GM19238 (cell line): ENCODE measurements around the gene PTPRN2.
"Not testable (repeated sequence)": the region's sequence is repeated elsewhere in the genome, so short reads cannot be mapped to it uniquely, and the experiment has no call there.

ENCODE experiments used
- DNase-seq: peaks from one replicate; pipeline ENCODE4 v3.0.0; 2011; ENCODE audit warnings: low spot score; ENCODE audit not compliant: insufficient read length

The PTPRN2 gene

GRCh38 chr7:158532093-158532627 lies 55.5 kb downstream of the PTPRN2 start:
- no peak for DNase-seq

DNA sequence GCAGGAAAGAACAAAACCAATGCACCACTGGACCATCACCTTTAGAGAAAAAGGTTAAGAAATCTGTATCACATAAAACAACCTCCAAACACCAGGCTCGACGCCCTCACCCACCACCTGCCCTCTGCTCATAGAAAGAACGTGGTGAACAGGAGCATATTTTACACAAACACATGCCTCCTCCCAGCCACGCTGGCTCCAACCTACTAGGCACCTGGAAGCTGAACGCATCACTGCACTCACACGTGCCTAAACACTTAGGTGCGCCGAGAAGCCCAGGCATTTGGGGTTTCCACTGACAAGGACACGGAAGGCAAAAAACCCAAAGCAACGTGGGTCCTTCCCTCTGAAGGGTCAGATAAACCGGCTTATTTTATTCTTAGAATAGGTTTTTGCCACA lies 56.0 kb downstream of the PTPRN2 start:
- DNase-seq: no peak

DNA sequence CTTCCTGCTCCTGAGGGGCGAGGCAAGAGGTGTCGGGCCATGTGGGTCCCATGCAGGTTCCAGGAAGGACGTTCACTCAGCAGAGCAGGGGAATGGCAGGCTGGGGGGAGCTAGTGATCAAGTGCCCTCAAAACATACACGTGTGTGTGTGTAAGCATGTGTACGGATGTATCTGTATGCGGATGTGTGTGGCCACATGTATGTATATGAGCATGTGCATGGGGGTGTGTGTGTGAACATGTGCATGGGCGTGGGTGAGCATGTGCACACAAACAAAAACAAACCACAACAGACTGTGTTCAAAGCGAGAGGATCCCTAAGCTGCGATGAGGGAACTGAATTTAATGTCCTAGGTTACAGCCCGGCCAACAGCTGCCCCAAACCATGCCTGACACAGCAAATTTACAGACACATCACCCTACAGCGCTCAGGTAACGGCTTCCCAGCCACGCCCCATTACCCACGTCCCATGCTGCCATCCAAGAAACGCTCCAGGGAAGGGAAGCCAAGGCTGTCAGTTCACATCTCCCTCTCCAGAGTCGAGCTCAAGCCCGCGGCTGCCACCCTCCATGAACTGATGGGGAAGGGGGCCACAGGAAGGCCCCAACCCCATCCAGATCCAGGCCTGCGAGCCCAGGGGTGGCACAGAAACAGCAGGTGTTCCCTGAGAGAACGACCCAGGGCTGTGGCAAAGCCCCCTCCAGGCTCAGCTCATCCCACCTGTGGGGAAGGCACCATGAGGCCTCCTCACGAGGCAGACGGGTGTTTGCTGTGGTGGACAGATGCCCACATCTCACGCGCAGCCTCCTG lies 56.6 kb downstream of the PTPRN2 start:
- no peak for DNase-seq

DNA sequence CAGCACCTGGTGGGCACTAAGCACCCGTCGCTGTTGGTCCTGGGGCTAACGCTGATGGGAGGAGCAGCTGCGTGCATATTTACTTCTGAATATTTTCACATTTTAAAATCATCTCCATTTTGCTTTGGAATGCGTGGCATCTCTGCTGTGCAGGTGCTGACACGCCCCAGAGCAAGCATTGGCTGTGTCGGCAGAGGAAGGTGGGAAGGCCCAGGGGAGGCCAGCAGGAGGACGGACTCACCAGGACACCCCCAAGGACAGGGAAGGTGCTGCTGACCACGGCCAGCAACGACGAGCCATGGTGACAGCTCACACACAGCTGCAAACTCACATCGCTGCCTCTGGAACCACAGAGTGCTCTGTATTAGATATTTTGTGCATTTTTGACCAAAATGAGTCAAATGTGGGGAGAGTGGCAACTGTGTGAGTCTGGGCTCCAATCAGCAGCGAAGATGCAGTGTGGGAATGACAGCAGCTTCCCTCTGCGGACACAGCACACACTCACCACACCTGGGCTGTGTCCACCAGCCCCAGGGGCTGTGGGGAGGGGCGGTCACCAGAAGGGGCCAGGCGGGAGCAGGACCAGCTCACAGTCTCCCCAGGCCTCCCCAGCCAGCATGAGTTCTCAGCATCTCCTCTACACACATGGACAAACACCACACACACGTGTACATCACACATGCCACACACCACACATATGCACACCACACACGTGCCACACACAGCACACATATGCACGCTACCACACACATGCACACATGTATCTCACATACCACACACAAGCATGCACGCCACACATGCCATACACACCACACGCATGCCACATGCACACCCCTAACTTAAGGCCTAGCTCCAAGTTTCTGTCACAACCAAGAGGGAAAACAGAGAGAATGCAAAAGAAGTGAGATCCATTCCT lies 58.2 kb downstream of the PTPRN2 start:
- DNase-seq: no peak

GRCh38 chr7:158527915-158528502 lies 59.6 kb downstream of the PTPRN2 start:
- no peak for DNase-seq

GRCh38 chr7:158527495-158527894 lies 60.1 kb downstream of the PTPRN2 start:
- no peak for DNase-seq

DNA sequence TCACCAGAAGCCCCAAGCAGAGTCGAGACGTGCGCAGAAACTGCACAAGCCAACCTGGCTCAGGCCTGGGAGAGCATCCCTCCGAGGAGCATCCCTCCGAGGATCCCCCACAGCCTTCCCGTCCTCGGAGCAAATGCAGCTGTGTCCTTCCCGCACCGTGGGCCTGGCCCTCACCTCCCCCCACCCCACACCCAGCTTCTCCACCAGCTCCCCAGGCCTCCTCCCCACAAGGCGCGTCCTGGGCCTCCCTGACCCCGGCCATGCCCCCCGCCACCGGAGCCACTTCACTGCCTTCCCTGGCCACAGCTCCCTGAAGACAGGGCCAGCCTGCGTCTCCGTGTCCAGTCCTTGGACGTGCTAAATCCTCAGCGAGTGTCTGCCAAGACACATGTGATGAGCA lies 60.6 kb downstream of the PTPRN2 start:
- DNase-seq: no peak

GRCh38 chr7:158526531-158526930 lies 61.1 kb downstream of the PTPRN2 start:
- DNase-seq: no peak

- DNase-seq: no peak
Measured at GRCh38 chr7:158525648-158526484, 61.8 kb downstream of the PTPRN2 start.

DNA sequence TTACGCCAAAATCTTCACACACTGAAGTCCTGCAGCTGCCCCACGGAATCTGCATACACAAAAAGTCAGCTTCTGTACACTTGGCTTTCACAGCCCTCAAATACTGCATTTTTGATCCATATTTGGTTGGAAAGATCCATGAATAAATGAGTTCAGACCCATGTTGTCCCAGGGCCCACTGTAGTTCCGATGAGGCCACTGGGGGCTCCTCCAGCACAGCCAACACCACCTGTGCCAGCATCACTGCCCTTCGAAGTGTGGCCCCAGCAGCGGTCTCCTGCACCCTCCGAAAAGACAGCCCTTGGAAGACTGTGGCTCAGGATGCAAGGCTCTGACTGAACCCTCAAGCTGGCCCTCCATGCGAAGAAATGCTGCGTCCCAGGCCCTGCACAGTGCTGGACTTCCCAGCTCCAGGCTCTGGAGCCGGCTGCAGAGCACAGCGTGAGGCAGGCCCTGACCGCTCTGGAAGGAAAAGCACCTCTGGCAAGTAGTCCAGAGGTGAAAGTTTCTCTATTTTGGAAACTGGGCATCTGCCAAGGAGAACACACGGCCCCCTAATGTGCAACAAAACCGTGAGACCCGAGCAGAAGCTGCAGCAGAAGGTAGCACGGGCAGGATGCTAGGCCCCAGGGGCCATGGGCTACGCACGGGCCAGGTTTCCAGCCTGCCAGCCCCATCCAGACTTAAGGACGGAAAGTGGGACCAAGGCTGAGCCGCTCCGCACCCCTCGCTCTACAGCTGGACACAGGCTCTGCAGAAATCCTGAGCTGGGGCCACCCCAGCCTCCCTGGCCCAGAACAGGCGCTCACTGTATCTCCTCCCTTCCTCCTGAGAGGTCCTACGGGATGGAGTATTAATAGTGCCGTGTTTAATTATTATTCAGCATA lies 62.6 kb downstream of the PTPRN2 start:
- DNase-seq: no peak

GRCh38 chr7:158524286-158524685 lies 63.3 kb downstream of the PTPRN2 start:
- DNase-seq: not testable (repeated sequence)

DNA sequence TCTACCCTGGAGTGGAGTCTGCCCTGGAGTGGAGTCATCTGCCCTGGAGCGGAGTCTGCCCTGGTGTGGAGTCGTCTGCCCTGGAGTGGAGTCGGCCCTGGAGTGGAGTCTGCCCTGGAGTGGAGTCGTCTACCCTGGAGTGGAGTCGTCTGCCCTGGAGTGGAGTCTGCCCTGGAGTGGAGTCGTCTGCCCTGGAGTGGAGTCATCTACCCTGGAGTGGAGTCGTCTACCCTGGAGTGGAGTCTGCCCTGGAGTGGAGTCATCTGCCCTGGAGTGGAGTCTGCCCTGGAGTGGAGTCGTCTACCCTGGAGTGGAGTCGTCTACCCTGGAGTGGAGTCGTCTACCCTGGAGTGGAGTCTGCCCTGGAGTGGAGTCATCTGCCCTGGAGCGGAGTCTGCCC lies 63.7 kb downstream of the PTPRN2 start:
- not testable (repeated sequence) for DNase-seq

- DNase-seq: not testable (repeated sequence)
Measured at GRCh38 chr7:158523165-158523856, 64.3 kb downstream of the PTPRN2 start.

- not testable (repeated sequence) for DNase-seq
Measured at GRCh38 chr7:158521795-158522194, 65.8 kb downstream of the PTPRN2 start.

DNA sequence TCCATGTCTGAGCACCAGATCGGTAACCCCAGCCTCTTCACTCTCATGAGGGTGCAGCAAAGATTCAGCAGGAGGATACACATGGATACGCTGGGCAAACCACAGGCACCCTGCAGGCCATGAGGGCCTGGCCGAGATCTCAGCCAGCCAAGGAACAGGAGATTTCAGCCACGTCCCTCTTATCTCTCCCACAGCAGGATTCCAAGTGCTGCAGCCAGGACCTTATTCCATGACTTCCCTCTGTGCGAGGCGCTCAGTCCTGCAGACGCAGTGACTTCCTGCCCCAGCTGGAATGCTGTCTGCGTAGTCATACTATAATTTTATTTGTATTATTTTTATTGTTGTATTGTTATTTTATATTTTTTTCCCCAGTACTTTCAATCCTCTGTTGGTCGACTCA lies 66.8 kb downstream of the PTPRN2 start:
- no peak for DNase-seq

DNA sequence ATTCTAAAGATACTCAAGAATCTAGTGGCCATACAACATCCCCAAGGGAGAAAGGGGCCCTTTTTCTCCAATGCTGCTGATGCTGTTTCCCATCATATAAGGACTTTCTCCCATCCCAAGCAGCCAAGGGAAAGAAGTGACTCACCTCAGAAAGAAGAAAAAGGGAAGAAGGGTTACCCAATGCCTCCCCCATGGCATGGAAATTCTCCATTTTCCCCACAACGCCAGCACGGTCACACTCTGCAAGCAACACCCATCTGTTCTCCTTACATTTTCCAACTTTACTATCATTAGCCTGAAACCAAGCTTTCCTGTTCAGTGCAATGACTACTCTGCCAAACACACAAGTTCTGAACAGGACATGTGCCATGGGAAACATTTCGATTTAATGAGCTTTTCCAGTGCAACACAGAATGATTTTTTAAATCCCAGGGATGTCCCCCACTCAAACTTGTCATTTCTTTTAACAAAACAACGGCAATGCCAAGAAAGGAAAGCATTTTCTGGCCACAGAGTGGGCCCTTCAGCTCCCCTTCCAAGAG lies 67.9 kb downstream of the PTPRN2 start:
- no peak for DNase-seq

DNA sequence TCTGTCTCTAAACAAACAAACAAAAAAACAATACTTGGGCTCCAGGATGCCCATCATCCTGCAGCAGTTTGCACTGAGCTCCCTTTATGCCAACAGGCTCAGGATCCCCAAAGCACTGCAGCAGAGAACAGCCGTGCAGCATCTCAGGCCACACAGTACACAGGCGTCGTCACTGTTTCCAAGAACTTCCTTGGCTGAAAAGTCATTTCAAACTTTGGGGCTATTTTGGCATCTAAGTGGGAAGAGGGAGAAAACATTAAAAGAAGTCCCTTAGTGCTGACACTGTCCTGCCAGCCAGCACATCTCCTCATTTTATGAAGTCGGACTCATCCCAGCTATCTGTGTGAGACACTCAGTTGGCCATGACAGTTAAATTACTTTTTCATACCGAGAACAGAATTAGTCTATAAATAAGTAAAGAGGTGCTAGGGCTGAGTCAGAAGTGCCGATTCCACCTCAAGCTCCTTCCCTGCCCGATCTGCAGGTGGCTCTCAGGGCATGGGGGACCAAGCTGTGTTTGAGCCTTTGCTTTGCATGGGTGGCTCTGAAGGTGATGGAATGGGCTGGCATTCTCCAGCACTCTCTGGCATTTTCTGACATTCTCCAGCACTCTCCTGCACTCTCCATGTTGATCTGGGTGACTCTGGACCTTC lies 68.5 kb downstream of the PTPRN2 start:
- no peak for DNase-seq

DNA sequence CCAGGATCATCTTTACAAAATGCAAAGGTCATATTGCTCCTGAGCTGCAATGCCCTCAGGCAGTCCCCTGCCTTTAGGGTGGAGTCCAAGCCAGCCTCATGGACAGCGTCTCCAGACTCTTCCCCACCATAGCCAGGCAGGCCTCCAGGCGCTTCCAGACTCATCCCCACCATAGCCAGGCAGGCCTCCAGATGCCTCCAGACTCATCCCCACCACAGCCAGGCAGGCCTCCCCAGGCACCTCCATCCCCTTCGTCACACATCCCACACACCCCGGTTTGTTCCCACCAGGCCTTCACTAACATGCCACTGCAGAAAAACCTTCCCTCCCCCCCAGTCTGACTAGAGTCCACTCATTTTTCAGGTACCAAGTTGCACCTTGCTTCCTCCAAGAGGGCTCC lies 70.1 kb downstream of the PTPRN2 start:
- DNase-seq: no peak
